HUES64 (cell line): Measurements from ENCODE around the gene TAS2R19.

Experiments
- H3K27ac ChIP-seq: 2 replicates; pipeline ENCODE4 v1.7.0; 2013; ENCODE audit warnings: low read depth, low read length, inconsistent platforms
- H3K27me3 ChIP-seq: 2 replicates; pipeline ENCODE4 v1.6.1; 2013; ENCODE audit warnings: mild to moderate bottlenecking, low read length; ENCODE audit not compliant: insufficient read depth
- H3K36me3 ChIP-seq: 2 replicates; pipeline ENCODE4 v1.6.1; 2013; ENCODE audit warnings: mild to moderate bottlenecking, low read length; ENCODE audit not compliant: insufficient read depth
- H3K4me1 ChIP-seq: 2 replicates; pipeline ENCODE4 v1.6.1; 2013; ENCODE audit warnings: mild to moderate bottlenecking, low read length, moderate library complexity; ENCODE audit not compliant: insufficient read depth
- H3K4me3 ChIP-seq: 2 replicates; pipeline ENCODE4 v1.5.1; 2013; ENCODE audit warnings: mild to moderate bottlenecking, low read length, moderate library complexity
- H3K9ac ChIP-seq: 2 replicates; pipeline ENCODE4 v1.6.1; 2013; ENCODE audit warnings: mild to moderate bottlenecking, low read depth, low read length
- H3K9me3 ChIP-seq: 2 replicates; pipeline ENCODE4 v1.6.1; 2013; ENCODE audit warnings: low read depth, low read length; ENCODE audit not compliant: insufficient read depth
- WGBS: fragments of 150-250, 120-280 bp; methylation state at CpG from one replicate; pipeline ENCODE4 v1.1.7; 2013; ENCODE audit warnings: missing lambda C conversion rate; 5-methylcytosine and 5-hydroxymethylcytosine counted together

Gene TAS2R19

DNA sequence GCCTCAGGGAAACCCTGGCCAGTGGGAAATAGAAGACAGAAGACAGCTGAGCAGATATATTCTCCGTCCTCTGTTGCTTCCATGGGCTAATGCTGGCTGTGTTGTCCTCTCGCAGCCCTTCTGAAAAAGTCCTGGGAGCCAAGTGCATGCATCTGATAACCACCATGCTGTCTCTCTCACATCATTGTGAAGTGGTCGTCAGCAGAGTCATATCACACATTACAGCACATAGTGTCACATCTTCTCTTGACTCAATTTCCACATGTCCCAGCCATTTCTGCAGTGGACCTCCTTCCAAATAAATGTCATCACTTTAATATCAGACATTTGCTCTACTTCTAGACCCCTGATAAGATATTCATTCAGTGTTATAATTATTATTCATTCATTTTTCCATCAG is 28.1 kb downstream of the TAS2R19 start:
- Histone ChIP-seq H3K4me1 (no peaks in the 10 kb centered on the region), H3K9ac (no peak overlapping the region), H3K4me3 (no peak overlapping the region), H3K9me3 (no peaks in the 10 kb centered on the region), H3K27ac (no peak overlapping the region), H3K36me3 (peaks cover 9% of the 10 kb centered on the region; the same call in 1 of the 2 replicates), H3K27me3 (no peaks in the 10 kb centered on the region)
- 91% methylated on average over 3 of the region's 3 CpGs for WGBS

DNA sequence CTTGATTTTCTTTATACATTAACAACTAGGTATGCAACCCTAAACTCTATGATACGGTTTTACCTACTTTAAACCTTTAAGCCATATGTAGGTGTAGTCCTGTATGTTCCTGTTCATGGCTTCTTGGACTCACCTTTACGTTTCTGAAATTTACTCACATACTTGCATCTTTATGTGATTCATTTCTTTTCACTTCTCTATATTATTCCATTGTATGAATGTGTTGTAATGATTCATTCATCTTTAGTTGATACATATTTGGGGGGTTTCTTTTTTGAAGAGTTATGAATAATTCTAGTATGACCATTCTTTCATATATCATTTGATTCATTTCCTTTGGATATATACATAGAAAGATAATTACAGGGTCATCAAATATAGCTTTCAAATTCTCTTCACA is 33.3 kb downstream of the TAS2R19 start:
- Histone ChIP-seq H3K36me3 (peaks cover 7% of the 10 kb centered on the region; the same call in 1 of the 2 replicates), H3K27ac (no peak overlapping the region), H3K4me3 (no peak overlapping the region), H3K27me3 (no peaks in the 10 kb centered on the region), H3K9me3 (no peaks in the 10 kb centered on the region), H3K9ac (no peak overlapping the region), H3K4me1 (peaks cover 4% of the 10 kb centered on the region; the same call in 1 of the 2 replicates)
- 100% methylated on average over 2 of the region's 2 CpGs for WGBS

DNA sequence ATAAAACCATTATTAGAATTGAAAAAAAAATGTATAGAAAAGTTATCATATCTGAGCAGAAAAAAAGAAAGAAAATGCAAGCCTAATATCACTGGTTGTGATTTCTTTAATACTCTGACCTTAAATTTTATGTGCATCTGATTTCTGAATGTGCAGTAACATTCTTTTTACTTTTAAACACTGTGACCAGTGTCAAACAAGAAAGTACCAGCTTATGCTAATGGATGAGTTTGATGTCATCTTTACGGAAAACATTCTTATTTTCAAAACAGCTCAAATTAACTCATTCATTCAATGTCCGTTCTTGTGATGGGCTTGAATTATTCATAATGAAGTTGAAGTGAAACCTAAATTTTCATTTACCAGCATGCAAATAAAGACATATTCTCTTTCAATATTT is 35.6 kb downstream of the TAS2R19 start, which contains the start of gene TAS2R50:
TAS2R50 (minus strand) TSS at position 101 of the 400 bp plus-strand sequence; CDS start at position 49, 52 bp downstream.
- peaks cover 4% of the 10 kb centered on the region; the same call in 1 of the 2 replicates for H3K4me1 ChIP-seq
- H3K27ac ChIP-seq, result no peak within 1 kb of the TSS
- H3K9ac ChIP-seq, result no peak within 1 kb of the TSS
- no peaks in the 10 kb centered on the region for H3K27me3 ChIP-seq
- H3K36me3 ChIP-seq, result peaks cover 3% of the 10 kb centered on the region; the same call in 1 of the 2 replicates
- WGBS, result no CpG with 5 or more reads among the region's 2 CpGs
- H3K4me3 ChIP-seq, result no peak within 1 kb of the TSS
- no peaks in the 10 kb centered on the region for H3K9me3 ChIP-seq

DNA sequence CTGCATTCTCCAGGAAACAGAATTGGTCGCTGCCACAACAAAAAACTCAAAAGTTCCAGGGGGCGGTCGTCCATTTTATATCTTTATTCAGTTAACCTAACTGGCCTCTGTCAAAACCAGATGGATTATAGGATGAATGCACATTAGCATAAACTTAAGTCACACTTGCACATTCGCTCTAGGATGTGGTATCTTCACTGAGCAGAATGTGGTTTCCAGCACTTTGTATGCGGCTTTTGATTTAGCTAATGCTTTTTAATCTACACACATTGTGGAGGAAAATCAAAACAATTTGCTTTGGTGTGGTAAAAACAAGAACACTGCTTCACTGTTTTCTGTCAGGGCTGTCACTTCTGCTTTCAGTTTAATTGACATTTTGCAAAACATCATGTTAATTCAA is 40.2 kb downstream of the TAS2R19 start:
- 94% methylated on average over 5 of the region's 5 CpGs for WGBS
- Histone ChIP-seq H3K4me3 (no peak overlapping the region), H3K9me3 (no peaks in the 10 kb centered on the region), H3K27ac (no peak overlapping the region), H3K9ac (no peak overlapping the region), H3K36me3 (no peaks in the 10 kb centered on the region), H3K4me1 (peaks cover 8% of the 10 kb centered on the region; the same call in 1 of the 2 replicates), H3K27me3 (no peaks in the 10 kb centered on the region)

DNA sequence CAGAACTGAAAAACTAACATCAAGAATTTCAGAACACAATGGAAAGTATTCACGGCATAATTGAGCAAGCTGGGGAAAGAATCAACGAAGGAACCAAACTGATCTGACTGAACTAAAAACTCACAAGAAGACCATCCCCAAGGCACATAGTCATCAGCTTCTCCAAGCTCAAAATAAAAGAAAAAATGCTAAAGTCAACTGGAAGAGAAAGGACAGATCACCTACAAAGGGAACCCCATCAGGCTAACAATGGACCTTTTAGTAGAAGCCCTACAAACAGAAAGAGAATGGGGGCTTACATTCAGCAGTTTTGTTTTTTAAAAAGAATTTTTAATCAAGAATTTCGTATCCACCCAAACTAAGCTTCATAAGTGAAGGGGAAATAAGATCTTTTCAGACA is 47.5 kb downstream of the TAS2R19 start:
- Histone ChIP-seq H3K27ac (no peak overlapping the region), H3K4me1 (peaks cover 35% of the 10 kb centered on the region), H3K9ac (no peak overlapping the region), H3K9me3 (no peaks in the 10 kb centered on the region), H3K36me3 (no peaks in the 10 kb centered on the region), H3K27me3 (no peaks in the 10 kb centered on the region), H3K4me3 (no peak overlapping the region)
- 89% methylated on average over 2 of the region's 3 CpGs for WGBS
